GM23338 (cell line): ENCODE measurements around the gene TPSB2. TPM values are rescaled to one million over a fixed set of nuclear protein-coding genes. Genes with fewer than 3 reads are reported as not detected.

ENCODE experiments used
- ATAC-seq: fragments of 200-7000 bp; cut with Tn5 transposase; 3 replicates; pipeline ENCODE4 v1.9.1; 2020
- DNase-seq: peaks from one replicate; pipeline ENCODE4 v3.0.0-alpha.2; 2015; ENCODE audit warnings: low spot score
- H2AFZ ChIP-seq: fragments of 200-600 bp; sonication (generic); 2 replicates; pipeline ENCODE4 v1.8.0; 2016; ENCODE audit warnings: antibody characterized with exemption, mild to moderate bottlenecking, moderate library complexity
- H3F3A ChIP-seq: fragments of 200-600 bp; sonication (generic); replicated peaks from 2 replicates; pipeline ENCODE4 v1.8.0; 2017; ENCODE audit warnings: antibody characterized with exemption, mixed run types, low read depth
- H3K27ac ChIP-seq: fragments of 200-600 bp; sonication (generic); 2 replicates; pipeline ENCODE4 v1.6.1; 2016; ENCODE audit warnings: low read depth
- H3K27me3 ChIP-seq: fragments of 200-600 bp; sonication (generic); 2 replicates; pipeline ENCODE4 v1.8.0; 2016; ENCODE audit warnings: mild to moderate bottlenecking, mixed run types, moderate library complexity; ENCODE audit not compliant: insufficient read depth
- H3K36me3 ChIP-seq: fragments of 200-600 bp; sonication (generic); 2 replicates; pipeline ENCODE4 v1.8.0; 2016; ENCODE audit warnings: mild to moderate bottlenecking; ENCODE audit not compliant: insufficient read depth
- H3K4me1 ChIP-seq: fragments of 200-600 bp; sonication (generic); 2 replicates; pipeline ENCODE4 v1.8.0; 2016; ENCODE audit warnings: mild to moderate bottlenecking, moderate library complexity; ENCODE audit not compliant: insufficient read depth
- H3K4me2 ChIP-seq: fragments of 200-600 bp; sonication (generic); 2 replicates; pipeline ENCODE4 v1.7.1; 2017; ENCODE audit warnings: mixed run types
- H3K4me3 ChIP-seq: fragments of 200-600 bp; sonication (generic); 2 replicates; pipeline ENCODE4 v1.6.1; 2016; ENCODE audit warnings: mixed run types
- H3K79me2 ChIP-seq: fragments of 200-600 bp; sonication (generic); replicated peaks from 2 replicates; pipeline ENCODE4 v1.8.0; 2017; ENCODE audit warnings: mild to moderate bottlenecking; ENCODE audit not compliant: insufficient read depth
- H3K9me2 ChIP-seq: fragments of 200-600 bp; sonication (generic); 2 replicates; pipeline ENCODE4 v1.8.0; 2017; ENCODE audit not compliant: insufficient read depth
- H4K20me1 ChIP-seq: fragments of 200-600 bp; sonication (generic); replicated peaks from 2 replicates; pipeline ENCODE4 v1.8.0; 2017; ENCODE audit warnings: mild to moderate bottlenecking; ENCODE audit not compliant: insufficient read depth
- H3K27ac Mint-ChIP-seq: 2 replicates; pipeline ENCODE4 v1.8.0; 2020; ENCODE audit warnings: inconsistent platforms, mild to moderate bottlenecking, moderate library complexity, mixed read lengths
- H3K27me3 Mint-ChIP-seq: 3 replicates; pipeline ENCODE4 v1.8.0; 2022; ENCODE audit warnings: low read depth, mild to moderate bottlenecking, moderate library complexity, mixed read lengths, inconsistent platforms; ENCODE audit not compliant: insufficient read depth, poor library complexity
- H3K36me3 Mint-ChIP-seq: 3 replicates; pipeline ENCODE4 v1.8.0; 2021; ENCODE audit warnings: low read depth, mild to moderate bottlenecking, inconsistent platforms, moderate library complexity, mixed read lengths
- H3K4me1 Mint-ChIP-seq: 3 replicates; pipeline ENCODE4 v1.8.0; 2020; ENCODE audit warnings: mild to moderate bottlenecking, inconsistent platforms, mixed read lengths
- H3K4me3 Mint-ChIP-seq: 3 replicates; pipeline ENCODE4 v1.8.0; 2021; ENCODE audit warnings: moderate library complexity, mild to moderate bottlenecking, inconsistent platforms, mixed read lengths
- H3K9me3 Mint-ChIP-seq: 3 replicates; pipeline ENCODE4 v1.8.0; 2020; ENCODE audit warnings: moderate library complexity, mild to moderate bottlenecking, inconsistent platforms, mixed read lengths
- CREB1 ChIP-seq: fragments of 250-450 bp; sonication (Bioruptor Pico); IDR thresholded peaks from 2 replicates; pipeline ENCODE4 v1.5.0; 2020; ENCODE audit warnings: low read depth, mild to moderate bottlenecking, moderate library complexity
- EZH2 ChIP-seq: fragments of 200-600 bp; sonication (generic); IDR thresholded peaks from one replicate; pipeline ENCODE4 v1.8.0; 2017; ENCODE audit warnings: antibody characterized with exemption, mild to moderate bottlenecking, low read depth; ENCODE audit not compliant: unreplicated experiment
- EZH2phosphoT487 ChIP-seq: fragments of 200-600 bp; sonication (generic); IDR thresholded peaks from one replicate; pipeline ENCODE4 v1.8.1; 2018; ENCODE audit warnings: antibody characterized with exemption; ENCODE audit not compliant: unreplicated experiment
- JUNB ChIP-seq: IDR thresholded peaks from one replicate; pipeline ENCODE4 v1.6.1; 2016; ENCODE audit warnings: antibody characterized with exemption; ENCODE audit not compliant: unreplicated experiment
- NANOG ChIP-seq: IDR thresholded peaks from 2 replicates; pipeline ENCODE4 v1.6.1; 2016; ENCODE audit warnings: antibody characterized with exemption, borderline replicate concordance
- POLR2AphosphoS5 ChIP-seq: IDR thresholded peaks from 2 replicates; pipeline ENCODE4 v1.6.1; 2016; ENCODE audit warnings: antibody characterized with exemption, low read depth
- ZNF114 ChIP-seq: fragments of 250-450 bp; sonication (Bioruptor Pico); IDR thresholded peaks from 2 replicates; pipeline ENCODE4 v1.5.0; 2020; ENCODE audit warnings: mild to moderate bottlenecking, moderate library complexity
- ZNF331 ChIP-seq: fragments of 250-450 bp; sonication (Bioruptor Pico); IDR thresholded peaks from 2 replicates; pipeline ENCODE4 v1.5.0; 2020; ENCODE audit warnings: low read depth, mild to moderate bottlenecking, moderate library complexity
- polyA plus RNA-seq: library from polyadenylated mRNA; unstranded; fragments of >200 nt; fragmentation: Nextera tagmentation; extraction: Ambion mirVana; gene quantifications from 2 replicates; pipeline ENCODE4 v1.2.1, GENCODE V29; 2016
- total RNA-seq: library from RNA; depleted of rRNA; stranded (reverse); fragments of >200 nt; shearing (Covaris generic); gene quantifications from 2 replicates; pipeline ENCODE4 v1.2.3, GENCODE V29; 2014
- TF ChIP-seq, protein P1 (sequence below): IDR thresholded peaks from one replicate; pipeline ENCODE4 v1.6.1; 2018; ENCODE audit warnings: antibody characterized with exemption; ENCODE audit not compliant: unreplicated experiment
- TF ChIP-seq, protein P2 (sequence below): IDR thresholded peaks from 2 replicates; pipeline ENCODE4 v1.6.1; 2016; ENCODE audit warnings: antibody characterized with exemption
- TF ChIP-seq, protein P3 (sequence below): fragments of 250-450 bp; sonication (Bioruptor Pico); IDR thresholded peaks from 2 replicates; pipeline ENCODE4 v1.5.0; 2020; ENCODE audit warnings: mild to moderate bottlenecking, moderate library complexity
- TF ChIP-seq, protein P4 (sequence below), 2 experiments: fragments of 200-600 bp in 1 of 2; sonication (generic) in 1 of 2; conservative IDR thresholded peaks; 2 replicates each; pipeline versions ENCODE4 v1.5.1 to v1.6.1; 2016 to 2017; ENCODE audit warnings: antibody characterized with exemption in 2 of 2, low read depth in 2 of 2, mild to moderate bottlenecking in 2 of 2, moderate library complexity in 1 of 2

Gene TPSB2
- total and polyA plus RNA-seq, 2 experiments from 2014 or later: 0.23 TPM; not detected in 1

DNA sequence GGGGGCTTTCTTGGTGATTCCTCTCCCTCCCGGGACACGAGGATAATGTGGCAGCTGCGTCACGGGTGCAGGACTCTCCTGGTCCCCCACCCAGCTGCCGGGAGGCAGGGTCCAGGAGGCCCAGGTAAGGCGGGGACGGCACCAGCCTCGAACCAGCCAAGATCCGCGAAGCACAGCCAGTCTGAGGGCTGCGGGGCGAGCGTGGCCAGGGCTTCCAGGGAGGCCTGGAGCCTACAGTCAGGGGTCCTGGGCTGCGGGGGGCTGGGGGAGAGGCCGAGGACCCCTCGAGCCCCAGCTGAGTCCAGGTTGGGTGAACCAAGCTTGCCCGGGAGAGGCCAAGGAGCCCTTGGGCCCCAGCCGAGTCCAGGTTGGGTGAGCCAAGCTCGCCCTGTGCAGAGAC is 35.8 kb upstream of the TPSB2 start:
- Mint-ChIP-seq H3K4me1 (peaks cover 3% of the 10 kb centered on the region; the same call in 1 of the 3 replicates), H3K9me3 (peaks cover 15% of the 10 kb centered on the region), H3K27ac (no peak overlapping the region), H3K36me3 (no peaks in the 10 kb centered on the region), H3K27me3 (peaks cover 21% of the 10 kb centered on the region), H3K4me3 (no peak overlapping the region)
- Histone ChIP-seq H3K27ac (no peak overlapping the region), H3K9me2 (no peaks in the 10 kb centered on the region), H3K4me3 (no peak overlapping the region), H3F3A (no peaks in the 10 kb centered on the region), H2AFZ (no peak overlapping the region), H3K27me3 (no peaks in the 10 kb centered on the region), H3K36me3 (no peaks in the 10 kb centered on the region), H4K20me1 (0 out of 2 replicates have a peak, but pooled peaks cover 2% of the 10 kb centered on the region), H3K4me1 (no peaks in the 10 kb centered on the region), H3K4me2 (no peak overlapping the region), H3K79me2 (no peaks in the 10 kb centered on the region)
- DNase-seq: no peak
- no peak for ATAC-seq
- TF ChIP-seq CREB1 (CRISPR knock-in tag) (no peak), ZNF331 (no peak), ZNF114 (CRISPR knock-in tag) (no peak), POLR2AphosphoS5 (no peak), EZH2phosphoT487 (no peak), JUNB (no peak), EZH2 (no peak), NANOG (no peak)
- TF ChIP-seq, protein P1, sequence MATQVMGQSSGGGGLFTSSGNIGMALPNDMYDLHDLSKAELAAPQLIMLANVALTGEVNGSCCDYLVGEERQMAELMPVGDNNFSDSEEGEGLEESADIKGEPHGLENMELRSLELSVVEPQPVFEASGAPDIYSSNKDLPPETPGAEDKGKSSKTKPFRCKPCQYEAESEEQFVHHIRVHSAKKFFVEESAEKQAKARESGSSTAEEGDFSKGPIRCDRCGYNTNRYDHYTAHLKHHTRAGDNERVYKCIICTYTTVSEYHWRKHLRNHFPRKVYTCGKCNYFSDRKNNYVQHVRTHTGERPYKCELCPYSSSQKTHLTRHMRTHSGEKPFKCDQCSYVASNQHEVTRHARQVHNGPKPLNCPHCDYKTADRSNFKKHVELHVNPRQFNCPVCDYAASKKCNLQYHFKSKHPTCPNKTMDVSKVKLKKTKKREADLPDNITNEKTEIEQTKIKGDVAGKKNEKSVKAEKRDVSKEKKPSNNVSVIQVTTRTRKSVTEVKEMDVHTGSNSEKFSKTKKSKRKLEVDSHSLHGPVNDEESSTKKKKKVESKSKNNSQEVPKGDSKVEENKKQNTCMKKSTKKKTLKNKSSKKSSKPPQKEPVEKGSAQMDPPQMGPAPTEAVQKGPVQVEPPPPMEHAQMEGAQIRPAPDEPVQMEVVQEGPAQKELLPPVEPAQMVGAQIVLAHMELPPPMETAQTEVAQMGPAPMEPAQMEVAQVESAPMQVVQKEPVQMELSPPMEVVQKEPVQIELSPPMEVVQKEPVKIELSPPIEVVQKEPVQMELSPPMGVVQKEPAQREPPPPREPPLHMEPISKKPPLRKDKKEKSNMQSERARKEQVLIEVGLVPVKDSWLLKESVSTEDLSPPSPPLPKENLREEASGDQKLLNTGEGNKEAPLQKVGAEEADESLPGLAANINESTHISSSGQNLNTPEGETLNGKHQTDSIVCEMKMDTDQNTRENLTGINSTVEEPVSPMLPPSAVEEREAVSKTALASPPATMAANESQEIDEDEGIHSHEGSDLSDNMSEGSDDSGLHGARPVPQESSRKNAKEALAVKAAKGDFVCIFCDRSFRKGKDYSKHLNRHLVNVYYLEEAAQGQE: no peak
- TF ChIP-seq, protein P2, sequence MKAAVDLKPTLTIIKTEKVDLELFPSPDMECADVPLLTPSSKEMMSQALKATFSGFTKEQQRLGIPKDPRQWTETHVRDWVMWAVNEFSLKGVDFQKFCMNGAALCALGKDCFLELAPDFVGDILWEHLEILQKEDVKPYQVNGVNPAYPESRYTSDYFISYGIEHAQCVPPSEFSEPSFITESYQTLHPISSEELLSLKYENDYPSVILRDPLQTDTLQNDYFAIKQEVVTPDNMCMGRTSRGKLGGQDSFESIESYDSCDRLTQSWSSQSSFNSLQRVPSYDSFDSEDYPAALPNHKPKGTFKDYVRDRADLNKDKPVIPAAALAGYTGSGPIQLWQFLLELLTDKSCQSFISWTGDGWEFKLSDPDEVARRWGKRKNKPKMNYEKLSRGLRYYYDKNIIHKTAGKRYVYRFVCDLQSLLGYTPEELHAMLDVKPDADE: no peak
- TF ChIP-seq, protein P3, sequence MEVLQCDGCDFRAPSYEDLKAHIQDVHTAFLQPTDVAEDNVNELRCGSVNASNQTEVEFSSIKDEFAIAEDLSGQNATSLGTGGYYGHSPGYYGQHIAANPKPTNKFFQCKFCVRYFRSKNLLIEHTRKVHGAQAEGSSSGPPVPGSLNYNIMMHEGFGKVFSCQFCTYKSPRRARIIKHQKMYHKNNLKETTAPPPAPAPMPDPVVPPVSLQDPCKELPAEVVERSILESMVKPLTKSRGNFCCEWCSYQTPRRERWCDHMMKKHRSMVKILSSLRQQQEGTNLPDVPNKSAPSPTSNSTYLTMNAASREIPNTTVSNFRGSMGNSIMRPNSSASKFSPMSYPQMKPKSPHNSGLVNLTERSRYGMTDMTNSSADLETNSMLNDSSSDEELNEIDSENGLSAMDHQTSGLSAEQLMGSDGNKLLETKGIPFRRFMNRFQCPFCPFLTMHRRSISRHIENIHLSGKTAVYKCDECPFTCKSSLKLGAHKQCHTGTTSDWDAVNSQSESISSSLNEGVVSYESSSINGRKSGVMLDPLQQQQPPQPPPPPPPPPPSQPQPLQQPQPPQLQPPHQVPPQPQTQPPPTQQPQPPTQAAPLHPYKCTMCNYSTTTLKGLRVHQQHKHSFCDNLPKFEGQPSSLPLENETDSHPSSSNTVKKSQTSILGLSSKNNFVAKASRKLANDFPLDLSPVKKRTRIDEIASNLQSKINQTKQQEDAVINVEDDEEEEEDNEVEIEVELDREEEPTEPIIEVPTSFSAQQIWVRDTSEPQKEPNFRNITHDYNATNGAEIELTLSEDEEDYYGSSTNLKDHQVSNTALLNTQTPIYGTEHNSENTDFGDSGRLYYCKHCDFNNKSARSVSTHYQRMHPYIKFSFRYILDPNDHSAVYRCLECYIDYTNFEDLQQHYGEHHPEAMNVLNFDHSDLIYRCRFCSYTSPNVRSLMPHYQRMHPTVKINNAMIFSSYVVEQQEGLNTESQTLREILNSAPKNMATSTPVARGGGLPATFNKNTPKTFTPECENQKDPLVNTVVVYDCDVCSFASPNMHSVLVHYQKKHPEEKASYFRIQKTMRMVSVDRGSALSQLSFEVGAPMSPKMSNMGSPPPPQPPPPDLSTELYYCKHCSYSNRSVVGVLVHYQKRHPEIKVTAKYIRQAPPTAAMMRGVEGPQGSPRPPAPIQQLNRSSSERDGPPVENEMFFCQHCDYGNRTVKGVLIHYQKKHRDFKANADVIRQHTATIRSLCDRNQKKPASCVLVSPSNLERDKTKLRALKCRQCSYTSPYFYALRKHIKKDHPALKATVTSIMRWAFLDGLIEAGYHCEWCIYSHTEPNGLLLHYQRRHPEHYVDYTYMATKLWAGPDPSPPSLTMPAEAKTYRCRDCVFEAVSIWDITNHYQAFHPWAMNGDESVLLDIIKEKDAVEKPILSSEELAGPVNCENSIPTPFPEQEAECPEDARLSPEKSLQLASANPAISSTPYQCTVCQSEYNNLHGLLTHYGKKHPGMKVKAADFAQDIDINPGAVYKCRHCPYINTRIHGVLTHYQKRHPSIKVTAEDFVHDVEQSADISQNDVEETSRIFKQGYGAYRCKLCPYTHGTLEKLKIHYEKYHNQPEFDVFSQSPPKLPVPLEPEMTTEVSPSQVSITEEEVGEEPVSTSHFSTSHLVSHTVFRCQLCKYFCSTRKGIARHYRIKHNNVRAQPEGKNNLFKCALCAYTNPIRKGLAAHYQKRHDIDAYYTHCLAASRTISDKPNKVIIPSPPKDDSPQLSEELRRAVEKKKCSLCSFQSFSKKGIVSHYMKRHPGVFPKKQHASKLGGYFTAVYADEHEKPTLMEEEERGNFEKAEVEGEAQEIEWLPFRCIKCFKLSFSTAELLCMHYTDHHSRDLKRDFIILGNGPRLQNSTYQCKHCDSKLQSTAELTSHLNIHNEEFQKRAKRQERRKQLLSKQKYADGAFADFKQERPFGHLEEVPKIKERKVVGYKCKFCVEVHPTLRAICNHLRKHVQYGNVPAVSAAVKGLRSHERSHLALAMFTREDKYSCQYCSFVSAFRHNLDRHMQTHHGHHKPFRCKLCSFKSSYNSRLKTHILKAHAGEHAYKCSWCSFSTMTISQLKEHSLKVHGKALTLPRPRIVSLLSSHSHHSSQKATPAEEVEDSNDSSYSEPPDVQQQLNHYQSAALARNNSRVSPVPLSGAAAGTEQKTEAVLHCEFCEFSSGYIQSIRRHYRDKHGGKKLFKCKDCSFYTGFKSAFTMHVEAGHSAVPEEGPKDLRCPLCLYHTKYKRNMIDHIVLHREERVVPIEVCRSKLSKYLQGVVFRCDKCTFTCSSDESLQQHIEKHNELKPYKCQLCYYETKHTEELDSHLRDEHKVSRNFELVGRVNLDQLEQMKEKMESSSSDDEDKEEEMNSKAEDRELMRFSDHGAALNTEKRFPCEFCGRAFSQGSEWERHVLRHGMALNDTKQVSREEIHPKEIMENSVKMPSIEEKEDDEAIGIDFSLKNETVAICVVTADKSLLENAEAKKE: no peak
- TF ChIP-seq, protein P4, sequence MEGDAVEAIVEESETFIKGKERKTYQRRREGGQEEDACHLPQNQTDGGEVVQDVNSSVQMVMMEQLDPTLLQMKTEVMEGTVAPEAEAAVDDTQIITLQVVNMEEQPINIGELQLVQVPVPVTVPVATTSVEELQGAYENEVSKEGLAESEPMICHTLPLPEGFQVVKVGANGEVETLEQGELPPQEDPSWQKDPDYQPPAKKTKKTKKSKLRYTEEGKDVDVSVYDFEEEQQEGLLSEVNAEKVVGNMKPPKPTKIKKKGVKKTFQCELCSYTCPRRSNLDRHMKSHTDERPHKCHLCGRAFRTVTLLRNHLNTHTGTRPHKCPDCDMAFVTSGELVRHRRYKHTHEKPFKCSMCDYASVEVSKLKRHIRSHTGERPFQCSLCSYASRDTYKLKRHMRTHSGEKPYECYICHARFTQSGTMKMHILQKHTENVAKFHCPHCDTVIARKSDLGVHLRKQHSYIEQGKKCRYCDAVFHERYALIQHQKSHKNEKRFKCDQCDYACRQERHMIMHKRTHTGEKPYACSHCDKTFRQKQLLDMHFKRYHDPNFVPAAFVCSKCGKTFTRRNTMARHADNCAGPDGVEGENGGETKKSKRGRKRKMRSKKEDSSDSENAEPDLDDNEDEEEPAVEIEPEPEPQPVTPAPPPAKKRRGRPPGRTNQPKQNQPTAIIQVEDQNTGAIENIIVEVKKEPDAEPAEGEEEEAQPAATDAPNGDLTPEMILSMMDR (conservative IDR thresholded peaks at IDR 0.05; ENCODE audit: low read depth in 2 of 2): no peak
